Mononuclear cell (primary cell): ENCODE results near the gene CFAP45. TPM values are rescaled to one million over a fixed set of nuclear protein-coding genes. Genes with fewer than 3 reads are reported as not detected.

ENCODE experiments used
- H3K27me3 ChIP-seq: 2 replicates; pipeline ENCODE4 v1.6.0; 2011; ENCODE audit warnings: low read length, control low read depth; ENCODE audit not compliant: insufficient read depth
- H3K4me1 ChIP-seq: 2 replicates; pipeline ENCODE4 v1.5.1; 2011; ENCODE audit warnings: mild to moderate bottlenecking, low read length, control low read depth; ENCODE audit not compliant: insufficient read depth
- H3K4me3 ChIP-seq: 2 replicates; pipeline ENCODE4 v1.5.1; 2011; ENCODE audit warnings: mild to moderate bottlenecking, low read length, moderate library complexity
- H3K9me3 ChIP-seq: 2 replicates; pipeline ENCODE4 v1.5.1; 2011; ENCODE audit warnings: low read depth, mild to moderate bottlenecking, control low read depth, low read length
- total RNA-seq: library from RNA; depleted of rRNA; stranded (reverse); fragments of >200 nt; gene quantifications from one replicate; pipeline ENCODE4 v1.2.3, GENCODE V29; 2012

The CFAP45 gene
- total RNA-seq, 1 donor = 2.4 TPM

- Histone ChIP-seq H3K4me1 (peaks cover 48% of the 10 kb centered on the region), H3K4me3 (no peak overlapping the region), H3K9me3 (no peaks in the 10 kb centered on the region), H3K27me3 (no peaks in the 10 kb centered on the region)
These were observed 10.1 kb downstream of the CFAP45 start for GRCh38 chr1:159889821-159890252.

GRCh38 chr1:159889202-159889601, 10.8 kb downstream of the CFAP45 start:
- H3K4me3 ChIP-seq = no peak overlapping the region
- no peaks in the 10 kb centered on the region for H3K27me3 ChIP-seq
- peaks cover 48% of the 10 kb centered on the region for H3K4me1 ChIP-seq
- no peaks in the 10 kb centered on the region for H3K9me3 ChIP-seq

GRCh38 chr1:159884296-159884695, 15.7 kb downstream of the CFAP45 start:
- Histone ChIP-seq H3K4me1 (peaks cover 62% of the 10 kb centered on the region), H3K9me3 (no peaks in the 10 kb centered on the region)

GRCh38 chr1:159883134-159883533, 16.8 kb downstream of the CFAP45 start:
- Histone ChIP-seq H3K27me3 (no peaks in the 10 kb centered on the region), H3K9me3 (no peaks in the 10 kb centered on the region), H3K4me3 (no peak overlapping the region), H3K4me1 (peaks cover 54% of the 10 kb centered on the region)

More at GRCh38 chr1:159884296-159884695, 15.7 kb downstream of the CFAP45 start:
- no peak overlapping the region for H3K4me3 ChIP-seq
- no peaks in the 10 kb centered on the region for H3K27me3 ChIP-seq

- Histone ChIP-seq H3K9me3 (no peaks in the 10 kb centered on the region), H3K27me3 (no peaks in the 10 kb centered on the region), H3K4me3 (no peak overlapping the region), H3K4me1 (peaks cover 47% of the 10 kb centered on the region)
These were observed 17.5 kb downstream of the CFAP45 start for GRCh38 chr1:159882527-159882862.

GRCh38 chr1:159881622-159882526, 18.1 kb downstream of the CFAP45 start:
- Histone ChIP-seq H3K27me3 (no peaks in the 10 kb centered on the region), H3K4me1 (peaks cover 41% of the 10 kb centered on the region), H3K9me3 (no peaks in the 10 kb centered on the region), H3K4me3 (no peak overlapping the region)

- Histone ChIP-seq H3K4me3 (no peak overlapping the region), H3K27me3 (no peaks in the 10 kb centered on the region), H3K9me3 (no peaks in the 10 kb centered on the region), H3K4me1 (peaks cover 40% of the 10 kb centered on the region)
These were observed 19.5 kb downstream of the CFAP45 start for GRCh38 chr1:159880430-159880829.

GRCh38 chr1:159879977-159880376, 20.0 kb downstream of the CFAP45 start:
- peaks cover 40% of the 10 kb centered on the region for H3K4me1 ChIP-seq
- no peaks in the 10 kb centered on the region for H3K9me3 ChIP-seq
- no peaks in the 10 kb centered on the region for H3K27me3 ChIP-seq
- H3K4me3 ChIP-seq = no peak overlapping the region

- H3K27me3 ChIP-seq = no peaks in the 10 kb centered on the region
- H3K4me3 ChIP-seq = no peak overlapping the region
- peaks cover 40% of the 10 kb centered on the region for H3K4me1 ChIP-seq
- no peaks in the 10 kb centered on the region for H3K9me3 ChIP-seq
These were observed 20.8 kb downstream of the CFAP45 start for GRCh38 chr1:159879136-159879535.

GRCh38 chr1:159877695-159878444, 22.1 kb downstream of the CFAP45 start:
- Histone ChIP-seq H3K27me3 (no peaks in the 10 kb centered on the region), H3K4me1 (peaks cover 39% of the 10 kb centered on the region), H3K4me3 (no peak overlapping the region), H3K9me3 (no peaks in the 10 kb centered on the region)

GRCh38 chr1:159873530-159874143, 26.3 kb downstream of the CFAP45 start:
- Histone ChIP-seq H3K4me3 (no peak overlapping the region), H3K27me3 (no peaks in the 10 kb centered on the region), H3K4me1 (no peaks in the 10 kb centered on the region), H3K9me3 (no peaks in the 10 kb centered on the region)

- no peaks in the 10 kb centered on the region for H3K9me3 ChIP-seq
- H3K4me1 ChIP-seq = no peaks in the 10 kb centered on the region
- no peaks in the 10 kb centered on the region for H3K27me3 ChIP-seq
- no peak overlapping the region for H3K4me3 ChIP-seq
These were observed 27.1 kb downstream of the CFAP45 start for GRCh38 chr1:159872891-159873290.

GRCh38 chr1:159870704-159871103, 29.3 kb downstream of the CFAP45 start:
- Histone ChIP-seq H3K27me3 (no peaks in the 10 kb centered on the region), H3K4me1 (no peaks in the 10 kb centered on the region), H3K9me3 (no peaks in the 10 kb centered on the region), H3K4me3 (no peak overlapping the region)

GRCh38 chr1:159869607-159870006, 30.4 kb downstream of the CFAP45 start:
- no peak overlapping the region for H3K4me3 ChIP-seq
- H3K4me1 ChIP-seq = no peaks in the 10 kb centered on the region
- H3K9me3 ChIP-seq = no peaks in the 10 kb centered on the region
- H3K27me3 ChIP-seq = no peaks in the 10 kb centered on the region

- Histone ChIP-seq H3K9me3 (no peaks in the 10 kb centered on the region), H3K27me3 (no peaks in the 10 kb centered on the region), H3K4me3 (no peak overlapping the region), H3K4me1 (no peaks in the 10 kb centered on the region)
These were observed 30.8 kb downstream of the CFAP45 start for GRCh38 chr1:159869173-159869572.
